Gastroesophageal sphincter (tissue), 4 donors: Measurements from ENCODE around the gene RNASE4. TPM values are rescaled to one million over a fixed set of nuclear protein-coding genes. Genes with fewer than 3 reads are reported as not detected.

Experiments used
- ATAC-seq: fragments of 150-250 bp; one replicate; pipeline ENCODE4 v1.9.1; 2016; ENCODE audit warnings: mild to moderate bottlenecking, moderate library complexity
- H3K27ac ChIP-seq, 4 donors: fragments of 200-600 bp; sonication (generic) in 3 of 4; 1 replicate in 3 of 4; 2 replicates in 1 of 4; pipeline ENCODE4 v1.5.1; 2016 to 2019
- H3K27me3 ChIP-seq: fragments of 200-600 bp; sonication (generic); one replicate; pipeline ENCODE4 v1.5.1; 2019
- H3K36me3 ChIP-seq, 2 donors: fragments of 200-600 bp; sonication (generic); one replicate each; pipeline ENCODE4 v1.5.1; 2019; ENCODE audit warnings: control low read depth in 1 of 2
- H3K4me1 ChIP-seq, 3 donors: fragments of 200-600 bp; sonication (generic); 1 replicate in 2 of 3; 2 replicates in 1 of 3; pipeline ENCODE4 v1.5.1; 2016 to 2019; ENCODE audit warnings: control low read depth in 2 of 3
- H3K4me3 ChIP-seq, 2 donors: fragments of 200-600 bp; sonication (generic); one replicate each; pipeline ENCODE4 v1.5.1; 2019; ENCODE audit warnings: mild to moderate bottlenecking in 1 of 2, moderate library complexity in 1 of 2
- H3K9me3 ChIP-seq, 3 donors: fragments of 200-600 bp; sonication (generic); one replicate each; pipeline ENCODE4 v1.5.1; 2017 to 2019; ENCODE audit warnings: control low read depth in 2 of 3
- CTCF ChIP-seq, 4 experiments: fragments of 200-600 bp in 2 of 4; fragments of 450-650 bp in 2 of 4; sonication (generic) in 1 of 4; IDR thresholded peaks; one replicate each; pipeline ENCODE4 v1.5.1; 2017 to 2019; ENCODE audit warnings: antibody characterized with exemption in 4 of 4, mild to moderate bottlenecking in 2 of 4, moderate library complexity in 2 of 4
- EP300 ChIP-seq: sonication (generic); formaldehyde crosslinking; IDR thresholded peaks from one replicate; pipeline ENCODE4 v1.6.1; 2017; ENCODE audit warnings: antibody characterized with exemption, mild to moderate bottlenecking
- POLR2A ChIP-seq, 2 donors: fragments of 450-650 bp; IDR thresholded peaks; one replicate each; pipeline ENCODE4 v1.6.1; 2017; ENCODE audit warnings: antibody characterized with exemption in 2 of 2, mild to moderate bottlenecking in 2 of 2, moderate library complexity in 1 of 2
- POLR2AphosphoS5 ChIP-seq: sonication (generic); formaldehyde crosslinking; IDR thresholded peaks from one replicate; pipeline ENCODE4 v1.6.1; 2017; ENCODE audit warnings: antibody characterized with exemption
- WGBS, 2 donors: methylation state at CpG; one replicate each; pipeline ENCODE4 v1.1.5; 2018; ENCODE audit warnings: low coverage in 1 of 2; 5-methylcytosine and 5-hydroxymethylcytosine counted together
- total RNA-seq, 4 donors: library from RNA; depleted of rRNA; stranded (reverse); fragments of >200 nt; gene quantifications; one replicate each; pipeline ENCODE4 v1.1.0, GENCODE V29; 2016

The RNASE4 gene
- total RNA-seq, 4 donors from 2014 or later = 65.2 to 139 (median 106) TPM

GRCh38 chr14:20742132-20742531 lies 57.8 kb downstream of the RNASE4 start:
- 86 to 100% methylated on average over 1 to 4 of the region's 4 CpGs for WGBS, 2 donors
- H3K27me3 ChIP-seq = no peaks in the 10 kb centered on the region
- no peaks in the 10 kb centered on the region for H3K9me3 ChIP-seq
- no peaks in the 10 kb centered on the region for H3K4me1 ChIP-seq
- no peaks in the 10 kb centered on the region for H3K36me3 ChIP-seq
- TF ChIP-seq CTCF (IDR thresholded peaks at IDR 0.05) = no peak
- no peak for TF ChIP-seq EP300
- no peak for TF ChIP-seq POLR2AphosphoS5
- no peak for TF ChIP-seq POLR2A (IDR thresholded peaks at IDR 0.05)
- H3K27ac ChIP-seq = no peak overlapping the region
- no peak for ATAC-seq
- no peak overlapping the region for H3K4me3 ChIP-seq

- H3K27ac ChIP-seq = no peak overlapping the region
- no peaks in the 10 kb centered on the region for H3K27me3 ChIP-seq
- H3K4me1 ChIP-seq = no peaks in the 10 kb centered on the region
- no peaks in the 10 kb centered on the region for H3K9me3 ChIP-seq
- H3K36me3 ChIP-seq = no peaks in the 10 kb centered on the region
- WGBS, 2 donors = 83 to 89% methylated on average over 2 of the region's 2 CpGs
- TF ChIP-seq POLR2AphosphoS5 = no peak
- no peak overlapping the region for H3K4me3 ChIP-seq
- ATAC-seq = no peak
These were observed 59.2 kb downstream of the RNASE4 start for GRCh38 chr14:20743556-20743955.

GRCh38 chr14:20745571-20746358 lies 61.4 kb downstream of the RNASE4 start, which contains the start of gene EDDM3A:
EDDM3A (plus strand) TSS chr14:20745887; CDS start chr14:20747581, 1,694 bp downstream.
- Histone ChIP-seq H3K36me3 (no peaks in the 10 kb centered on the region), H3K4me3 (no peak within 1 kb of the TSS), H3K9me3 (no peaks in the 10 kb centered on the region), H3K27ac (no peak within 1 kb of the TSS), H3K27me3 (no peaks in the 10 kb centered on the region), H3K4me1 (no peaks in the 10 kb centered on the region)
- no peak for ATAC-seq
- no peak for TF ChIP-seq EP300
- no peak for TF ChIP-seq POLR2AphosphoS5
- no peak for TF ChIP-seq CTCF (IDR thresholded peaks at IDR 0.05)
- 67 to 88% methylated on average over 1 to 3 of the region's 6 CpGs for WGBS, 2 donors

GRCh38 chr14:20746566-20746965 lies 62.2 kb downstream of the RNASE4 start:
- H3K36me3 ChIP-seq = no peaks in the 10 kb centered on the region
- WGBS, 2 donors = 94 to 97% methylated on average over 3 of the region's 3 CpGs
- ATAC-seq = no peak

GRCh38 chr14:20748439-20748838 lies 64.1 kb downstream of the RNASE4 start:
- H3K4me1 ChIP-seq = no peaks in the 10 kb centered on the region
- 79 to 95% methylated on average over 2 of the region's 2 CpGs for WGBS, 2 donors
- H3K27ac ChIP-seq = no peak overlapping the region
- peaks cover 0 to 15% (median 0%) of the 10 kb centered on the region in 3 donors for H3K9me3 ChIP-seq
- ATAC-seq = no peak
- no peak overlapping the region for H3K4me3 ChIP-seq
- no peaks in the 10 kb centered on the region for H3K36me3 ChIP-seq
- no peaks in the 10 kb centered on the region for H3K27me3 ChIP-seq
- no peak for TF ChIP-seq POLR2AphosphoS5
- no peak for TF ChIP-seq CTCF (IDR thresholded peaks at IDR 0.05)
- TF ChIP-seq POLR2A (IDR thresholded peaks at IDR 0.05) = no peak
- TF ChIP-seq EP300 = no peak

More at GRCh38 chr14:20746566-20746965, 62.2 kb downstream of the RNASE4 start:
- H3K27ac ChIP-seq = no peak overlapping the region
- H3K4me1 ChIP-seq = no peaks in the 10 kb centered on the region
- H3K9me3 ChIP-seq = peaks cover 0 to 1% (median 0%) of the 10 kb centered on the region in 3 donors
- H3K4me3 ChIP-seq = no peak overlapping the region
- TF ChIP-seq POLR2A (IDR thresholded peaks at IDR 0.05) (no peak), EP300 (no peak), POLR2AphosphoS5 (no peak), CTCF (IDR thresholded peaks at IDR 0.05) (no peak)
- H3K27me3 ChIP-seq = no peaks in the 10 kb centered on the region
